B cell (primary cell): ENCODE measurements around the gene CCDC146.

Source experiments
- EZH2 ChIP-seq: IDR thresholded peaks from 2 replicates; pipeline ENCODE4 v1.6.1; 2012; ENCODE audit warnings: borderline replicate concordance, low read depth, mild to moderate bottlenecking, moderate library complexity, low read length; ENCODE audit not compliant: insufficient read depth, poor library complexity, severe bottlenecking
- TF ChIP-seq, protein P1 (sequence below): fragments of 200-600 bp; IDR thresholded peaks from one replicate; pipeline ENCODE4 v1.8.0; 2022; ENCODE audit warnings: antibody characterized with exemption, mild to moderate bottlenecking

DNA sequence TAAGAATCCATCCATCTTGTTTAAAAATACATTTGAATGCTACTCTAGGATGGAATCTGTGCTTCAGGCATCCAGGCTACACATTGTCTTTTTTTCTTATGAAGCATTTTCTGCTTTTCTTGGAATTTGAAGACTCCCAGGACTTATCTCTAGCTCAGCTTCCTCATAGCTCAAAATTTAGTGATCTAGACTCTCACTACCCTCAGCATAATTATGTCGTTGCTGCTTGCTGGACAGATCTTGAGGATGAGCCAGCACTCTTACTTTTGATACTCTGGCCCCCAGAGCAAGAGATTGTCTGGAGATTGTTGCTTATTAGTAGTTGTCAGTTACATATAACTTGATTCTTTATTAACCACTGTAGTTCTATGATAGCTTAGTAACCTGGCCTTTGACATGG, 160.5 kb downstream of the CCDC146 start:
- TF ChIP-seq, protein P1, sequence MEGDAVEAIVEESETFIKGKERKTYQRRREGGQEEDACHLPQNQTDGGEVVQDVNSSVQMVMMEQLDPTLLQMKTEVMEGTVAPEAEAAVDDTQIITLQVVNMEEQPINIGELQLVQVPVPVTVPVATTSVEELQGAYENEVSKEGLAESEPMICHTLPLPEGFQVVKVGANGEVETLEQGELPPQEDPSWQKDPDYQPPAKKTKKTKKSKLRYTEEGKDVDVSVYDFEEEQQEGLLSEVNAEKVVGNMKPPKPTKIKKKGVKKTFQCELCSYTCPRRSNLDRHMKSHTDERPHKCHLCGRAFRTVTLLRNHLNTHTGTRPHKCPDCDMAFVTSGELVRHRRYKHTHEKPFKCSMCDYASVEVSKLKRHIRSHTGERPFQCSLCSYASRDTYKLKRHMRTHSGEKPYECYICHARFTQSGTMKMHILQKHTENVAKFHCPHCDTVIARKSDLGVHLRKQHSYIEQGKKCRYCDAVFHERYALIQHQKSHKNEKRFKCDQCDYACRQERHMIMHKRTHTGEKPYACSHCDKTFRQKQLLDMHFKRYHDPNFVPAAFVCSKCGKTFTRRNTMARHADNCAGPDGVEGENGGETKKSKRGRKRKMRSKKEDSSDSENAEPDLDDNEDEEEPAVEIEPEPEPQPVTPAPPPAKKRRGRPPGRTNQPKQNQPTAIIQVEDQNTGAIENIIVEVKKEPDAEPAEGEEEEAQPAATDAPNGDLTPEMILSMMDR, result no peak
- TF ChIP-seq EZH2, result no peak
